ENCODE measurements around the gene RASGRF1.

Gene RASGRF1

GRCh38 chr15:79092382-79092781, 1.8 kb upstream of the RASGRF1 start:
- no peak overlapping the region for H3K4me2 ChIP-seq (ENCODE audit: low read length)
- H3K4me3 ChIP-seq (ENCODE audit: low read length), result no peak overlapping the region
- no peaks in the 10 kb centered on the region for H3K4me1 ChIP-seq (ENCODE audit: low read length)
- H3K9me3 ChIP-seq (ENCODE audit: insufficient read depth, low read length), result no peaks in the 10 kb centered on the region
- H3K36me3 ChIP-seq (replicated peaks; ENCODE audit: low read depth, low read length), result no peaks in the 10 kb centered on the region
- no peak overlapping the region for H3K27ac ChIP-seq (ENCODE audit: low read length)
- H3K9ac ChIP-seq (ENCODE audit: low read length), result no peak overlapping the region
- no peaks in the 10 kb centered on the region for H3K79me2 ChIP-seq (ENCODE audit: low read length)
- TF ChIP-seq CTCF (IDR thresholded peaks at IDR 0.05; ENCODE audit: low read depth, low read length) (no peak), EZH2phosphoT487 (IDR thresholded peaks at IDR 0.05; ENCODE audit: low read depth) (no peak)
- no peaks in the 10 kb centered on the region for H4K20me1 ChIP-seq (ENCODE audit: insufficient read depth, low read length)
- H2AFZ ChIP-seq (ENCODE audit: low read depth, low read length), result no peak overlapping the region
- H3K27me3 ChIP-seq (ENCODE audit: low read depth, low read length), result peaks cover 28% of the 10 kb centered on the region

GRCh38 chr15:79091204-79091867, 756 bp upstream of the RASGRF1 start:
- Histone ChIP-seq H3K4me1 (ENCODE audit: low read length) (no peaks in the 10 kb centered on the region), H3K4me3 (ENCODE audit: low read length) (peak overlapping the region; percentile 69), H3K79me2 (ENCODE audit: low read length) (no peaks in the 10 kb centered on the region), H3K36me3 (replicated peaks; ENCODE audit: low read depth, low read length) (no peaks in the 10 kb centered on the region), H3K4me2 (ENCODE audit: low read length) (peak overlapping the region; percentile 62), H3K9ac (ENCODE audit: low read length) (no peak overlapping the region), H3K9me3 (ENCODE audit: insufficient read depth, low read length) (no peaks in the 10 kb centered on the region), H3K27ac (ENCODE audit: low read length) (no peak overlapping the region), H4K20me1 (ENCODE audit: insufficient read depth, low read length) (no peaks in the 10 kb centered on the region), H2AFZ (ENCODE audit: low read depth, low read length) (no peak overlapping the region), H3K27me3 (ENCODE audit: low read depth, low read length) (peaks cover 31% of the 10 kb centered on the region)
- TF ChIP-seq EZH2phosphoT487 (IDR thresholded peaks at IDR 0.05; ENCODE audit: low read depth), result no peak
- TF ChIP-seq CTCF (IDR thresholded peaks at IDR 0.05; ENCODE audit: low read depth, low read length), result no peak

GRCh38 chr15:79089890-79090486, 592 bp downstream of the RASGRF1 start:
- H3K79me2 ChIP-seq (ENCODE audit: low read length), result no peaks in the 10 kb centered on the region
- no peak overlapping the region for H3K4me3 ChIP-seq (ENCODE audit: low read length)
- H3K27ac ChIP-seq (ENCODE audit: low read length), result no peak overlapping the region
- no peak overlapping the region for H3K9ac ChIP-seq (ENCODE audit: low read length)
- H3K4me2 ChIP-seq (ENCODE audit: low read length), result no peak overlapping the region
- TF ChIP-seq EZH2phosphoT487 (IDR thresholded peaks at IDR 0.05; ENCODE audit: low read depth), result no peak
- TF ChIP-seq CTCF (IDR thresholded peaks at IDR 0.05; ENCODE audit: low read depth, low read length), result no peak
- H3K36me3 ChIP-seq (replicated peaks; ENCODE audit: low read depth, low read length), result no peaks in the 10 kb centered on the region
- peaks cover 33% of the 10 kb centered on the region for H3K27me3 ChIP-seq (ENCODE audit: low read depth, low read length)
- no peaks in the 10 kb centered on the region for H3K9me3 ChIP-seq (ENCODE audit: insufficient read depth, low read length)
- H3K4me1 ChIP-seq (ENCODE audit: low read length), result no peaks in the 10 kb centered on the region
- no peaks in the 10 kb centered on the region for H4K20me1 ChIP-seq (ENCODE audit: insufficient read depth, low read length)
- H2AFZ ChIP-seq (ENCODE audit: low read depth, low read length), result no peak overlapping the region

- Histone ChIP-seq H4K20me1 (ENCODE audit: insufficient read depth, low read length) (no peaks in the 10 kb centered on the region), H3K4me2 (ENCODE audit: low read length) (no peak overlapping the region), H3K79me2 (ENCODE audit: low read length) (no peaks in the 10 kb centered on the region), H3K27ac (ENCODE audit: low read length) (no peak overlapping the region), H3K4me1 (ENCODE audit: low read length) (no peaks in the 10 kb centered on the region), H2AFZ (ENCODE audit: low read depth, low read length) (no peak overlapping the region), H3K27me3 (ENCODE audit: low read depth, low read length) (peaks cover 35% of the 10 kb centered on the region), H3K36me3 (replicated peaks; ENCODE audit: low read depth, low read length) (no peaks in the 10 kb centered on the region), H3K9me3 (ENCODE audit: insufficient read depth, low read length) (no peaks in the 10 kb centered on the region), H3K9ac (ENCODE audit: low read length) (no peak overlapping the region), H3K4me3 (ENCODE audit: low read length) (no peak overlapping the region)
- TF ChIP-seq EZH2phosphoT487 (IDR thresholded peaks at IDR 0.05; ENCODE audit: low read depth) (no peak), CTCF (IDR thresholded peaks at IDR 0.05; ENCODE audit: low read depth, low read length) (no peak)
Observed at GRCh38 chr15:79089331-79089889, 1.2 kb downstream of the RASGRF1 start.

Measured in OCI-LY3 (cell line).